Activated T-cell treated with anti-CD3 and anti-CD28 coated beads, Interleukin-2, amount 50 U/mL, for 24 hours (primary cell): Measurements from ENCODE around the gene PAQR5.

Source experiments
- DNase-seq: peaks from one replicate; pipeline ENCODE4 v3.0.0-alpha.2; 2020
- H3K27ac Mint-ChIP-seq: 2 replicates; pipeline ENCODE4 v1.8.0; 2020; ENCODE audit warnings: mild to moderate bottlenecking, mixed read lengths
- H3K27me3 Mint-ChIP-seq: 2 replicates; pipeline ENCODE4 v1.8.0; 2020; ENCODE audit warnings: mixed read lengths
- H3K36me3 Mint-ChIP-seq: 2 replicates; pipeline ENCODE4 v1.8.0; 2020; ENCODE audit warnings: low read depth, mixed read lengths
- H3K4me1 Mint-ChIP-seq: 2 replicates; pipeline ENCODE4 v1.8.0; 2020; ENCODE audit warnings: low read depth, mixed read lengths
- H3K4me3 Mint-ChIP-seq: 2 replicates; pipeline ENCODE4 v1.8.0; 2020; ENCODE audit warnings: mild to moderate bottlenecking, moderate library complexity, mixed read lengths
- H3K9me3 Mint-ChIP-seq: 2 replicates; pipeline ENCODE4 v1.8.0; 2020; ENCODE audit warnings: mixed read lengths

PAQR5 gene

GRCh38 chr15:69343133-69343532 lies 44.4 kb downstream of the PAQR5 start:
- no peak overlapping the region for H3K27ac Mint-ChIP-seq
- no peaks in the 10 kb centered on the region for H3K4me1 Mint-ChIP-seq
- no peak for DNase-seq
- no peaks in the 10 kb centered on the region for H3K27me3 Mint-ChIP-seq
- H3K36me3 Mint-ChIP-seq = no peaks in the 10 kb centered on the region
- H3K9me3 Mint-ChIP-seq = no peaks in the 10 kb centered on the region
- no peak overlapping the region for H3K4me3 Mint-ChIP-seq

DNA sequence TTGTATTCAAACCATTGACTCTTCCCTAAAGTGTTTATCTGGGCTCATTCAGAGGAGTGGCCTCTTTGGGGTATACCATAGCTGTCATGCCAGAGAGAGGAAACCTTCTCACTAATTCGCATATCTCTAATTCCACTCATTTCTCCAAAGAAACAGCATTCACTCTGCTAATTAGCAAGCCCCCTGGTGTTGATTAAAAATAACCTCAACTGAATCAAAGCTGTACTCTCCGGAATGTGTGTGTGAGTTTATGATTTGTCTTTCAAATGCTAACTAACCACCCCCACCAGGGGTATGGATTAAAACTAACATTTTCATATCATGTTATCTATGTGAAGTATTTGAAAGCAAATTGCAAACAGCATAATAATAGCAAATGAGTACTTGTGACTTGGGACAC lies 45.5 kb downstream of the PAQR5 start:
- no peaks in the 10 kb centered on the region for H3K27me3 Mint-ChIP-seq

DNA sequence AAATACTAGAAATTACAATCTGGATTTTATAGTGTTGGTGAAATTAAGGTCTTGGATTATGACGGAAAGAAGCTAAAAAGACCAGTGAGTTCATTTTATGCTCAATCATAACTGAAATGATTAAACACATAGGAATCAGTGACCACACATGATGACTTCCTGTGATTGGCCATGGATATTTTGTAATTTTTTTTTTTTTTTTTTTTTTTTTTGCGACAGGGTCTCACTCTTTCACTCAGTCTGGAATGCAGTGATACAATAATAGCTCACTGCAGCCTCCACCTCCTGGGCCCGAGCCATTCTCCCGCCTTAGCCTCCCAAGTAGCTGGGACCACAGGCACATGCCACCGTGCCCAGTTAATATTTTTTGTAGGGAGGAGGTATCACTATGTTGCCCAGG lies 47.4 kb downstream of the PAQR5 start:
- Mint-ChIP-seq H3K4me1 (no peaks in the 10 kb centered on the region), H3K27ac (no peak overlapping the region), H3K9me3 (no peaks in the 10 kb centered on the region), H3K36me3 (no peaks in the 10 kb centered on the region), H3K4me3 (no peak overlapping the region), H3K27me3 (no peaks in the 10 kb centered on the region)
- no peak for DNase-seq

More for the DNA sequence above, 45.5 kb downstream of the PAQR5 start:
- H3K27ac Mint-ChIP-seq = no peak overlapping the region
- no peak overlapping the region for H3K4me3 Mint-ChIP-seq
- H3K9me3 Mint-ChIP-seq = no peaks in the 10 kb centered on the region
- no peak for DNase-seq
- H3K4me1 Mint-ChIP-seq = no peaks in the 10 kb centered on the region
- no peaks in the 10 kb centered on the region for H3K36me3 Mint-ChIP-seq

DNA sequence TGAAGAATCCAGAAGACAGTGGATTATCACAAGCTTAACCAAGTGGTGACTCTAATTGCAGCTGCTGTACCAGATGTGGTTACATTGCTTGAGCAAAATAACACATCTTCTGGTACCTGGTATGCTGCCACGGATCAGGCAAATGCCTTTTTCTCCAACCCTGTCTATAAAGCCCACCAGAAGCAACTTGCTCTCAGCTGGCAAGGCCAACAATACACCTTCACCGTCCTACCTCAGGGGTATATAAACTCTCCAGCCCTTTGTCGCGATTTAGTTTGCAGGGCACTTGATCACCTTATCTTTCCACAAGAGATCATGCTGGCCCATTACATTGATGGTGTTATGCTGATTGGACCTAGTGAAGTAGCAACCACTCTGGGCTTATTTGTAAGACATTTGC lies 52.6 kb downstream of the PAQR5 start:
- no peak for DNase-seq
- no peak overlapping the region for H3K27ac Mint-ChIP-seq
- no peak overlapping the region for H3K4me3 Mint-ChIP-seq
- H3K9me3 Mint-ChIP-seq = no peaks in the 10 kb centered on the region
- H3K36me3 Mint-ChIP-seq = no peaks in the 10 kb centered on the region
- H3K4me1 Mint-ChIP-seq = no peaks in the 10 kb centered on the region
- H3K27me3 Mint-ChIP-seq = no peaks in the 10 kb centered on the region

GRCh38 chr15:69351884-69352283 lies 53.2 kb downstream of the PAQR5 start:
- Mint-ChIP-seq H3K27ac (no peak overlapping the region), H3K36me3 (no peaks in the 10 kb centered on the region), H3K4me1 (no peaks in the 10 kb centered on the region), H3K27me3 (peaks cover 1% of the 10 kb centered on the region), H3K9me3 (no peaks in the 10 kb centered on the region), H3K4me3 (no peak overlapping the region)
- DNase-seq = no peak

DNA sequence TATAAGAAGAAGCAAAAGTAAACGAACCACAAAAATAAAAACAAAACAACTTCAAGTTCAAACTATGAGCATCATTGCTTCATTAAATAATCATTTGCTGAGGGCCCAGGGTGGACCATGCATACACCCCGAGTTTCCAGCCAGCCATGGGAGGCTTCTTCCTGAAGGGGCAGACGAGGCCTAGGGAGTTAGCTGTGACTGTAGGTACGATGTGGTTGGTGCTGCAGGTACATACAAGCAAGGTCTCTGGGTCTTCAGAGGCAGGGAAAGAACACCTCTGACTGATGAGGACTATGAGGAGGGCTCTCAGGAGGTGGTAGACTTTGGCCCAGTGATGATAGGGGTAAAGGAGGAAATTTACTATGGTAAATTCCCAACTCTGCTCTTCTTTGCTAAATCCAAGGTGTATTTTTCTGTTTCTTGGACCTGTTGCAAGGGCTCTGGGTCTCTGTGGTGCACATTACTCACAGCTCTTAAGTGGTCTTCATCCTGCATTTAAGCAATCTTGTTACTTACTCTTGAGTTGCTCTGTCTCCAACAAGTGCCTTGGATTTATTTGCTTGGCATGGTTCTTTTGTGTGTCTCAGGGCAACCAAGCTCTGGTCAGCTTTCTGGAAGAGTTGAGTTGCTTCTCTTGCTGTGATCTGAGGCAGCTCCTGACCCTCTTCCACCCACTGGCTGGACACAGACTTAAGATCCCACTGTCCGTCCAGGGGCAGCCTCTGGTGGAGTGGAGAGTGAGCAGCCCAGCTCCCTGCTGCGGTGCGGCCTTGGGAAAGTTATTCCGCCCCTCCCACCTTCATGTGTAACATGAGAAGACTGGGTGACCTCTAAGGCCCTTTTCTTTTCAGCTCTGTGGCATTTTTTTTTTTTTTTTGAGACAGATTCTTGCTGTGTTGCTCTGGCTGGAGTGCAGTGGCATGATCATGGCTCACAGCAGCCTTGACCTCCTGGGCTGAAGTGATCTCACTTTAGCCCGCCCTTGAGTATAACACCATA lies 59.4 kb downstream of the PAQR5 start:
- Mint-ChIP-seq H3K9me3 (no peaks in the 10 kb centered on the region), H3K36me3 (no peaks in the 10 kb centered on the region), H3K27me3 (peaks cover 3% of the 10 kb centered on the region), H3K27ac (no peak overlapping the region), H3K4me1 (no peaks in the 10 kb centered on the region), H3K4me3 (no peak overlapping the region)
- DNase-seq = no peak

- H3K27ac Mint-ChIP-seq = no peak overlapping the region
- H3K27me3 Mint-ChIP-seq = peaks cover 3% of the 10 kb centered on the region
- no peaks in the 10 kb centered on the region for H3K36me3 Mint-ChIP-seq
- no peak overlapping the region for H3K4me3 Mint-ChIP-seq
- H3K4me1 Mint-ChIP-seq = no peaks in the 10 kb centered on the region
- H3K9me3 Mint-ChIP-seq = no peaks in the 10 kb centered on the region
- DNase-seq = no peak
Measured at GRCh38 chr15:69358850-69359249, 60.1 kb downstream of the PAQR5 start.

DNA sequence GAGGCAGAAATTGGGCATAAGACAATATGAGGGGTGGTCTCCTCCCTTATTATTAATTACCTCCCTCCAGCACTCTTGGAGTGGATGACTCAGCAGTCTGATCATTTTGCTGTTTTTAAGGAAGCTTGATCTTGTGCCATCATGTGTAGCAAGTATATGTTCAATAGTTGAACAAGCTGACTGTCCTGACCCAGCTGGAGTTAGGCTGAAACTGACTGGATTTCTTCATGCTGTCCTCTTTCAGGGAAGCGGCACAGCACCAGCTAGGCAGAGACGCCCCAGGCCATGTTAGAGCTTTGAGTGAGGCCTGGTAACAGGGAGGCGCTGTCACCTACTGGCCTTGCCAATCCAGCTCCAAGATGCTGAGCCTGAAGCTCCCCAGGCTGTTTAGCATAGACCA lies 61.0 kb downstream of the PAQR5 start:
- Mint-ChIP-seq H3K9me3 (no peaks in the 10 kb centered on the region), H3K36me3 (no peaks in the 10 kb centered on the region), H3K4me3 (no peak overlapping the region), H3K27me3 (peaks cover 3% of the 10 kb centered on the region), H3K27ac (no peak overlapping the region), H3K4me1 (no peaks in the 10 kb centered on the region)
- DNase-seq = no peak

GRCh38 chr15:69360642-69361041 lies 61.9 kb downstream of the PAQR5 start:
- H3K4me1 Mint-ChIP-seq = no peaks in the 10 kb centered on the region
- H3K27ac Mint-ChIP-seq = no peak overlapping the region
- H3K36me3 Mint-ChIP-seq = no peaks in the 10 kb centered on the region
- no peaks in the 10 kb centered on the region for H3K9me3 Mint-ChIP-seq
- H3K4me3 Mint-ChIP-seq = no peak overlapping the region
- DNase-seq = no peak
- peaks cover 3% of the 10 kb centered on the region for H3K27me3 Mint-ChIP-seq

DNA sequence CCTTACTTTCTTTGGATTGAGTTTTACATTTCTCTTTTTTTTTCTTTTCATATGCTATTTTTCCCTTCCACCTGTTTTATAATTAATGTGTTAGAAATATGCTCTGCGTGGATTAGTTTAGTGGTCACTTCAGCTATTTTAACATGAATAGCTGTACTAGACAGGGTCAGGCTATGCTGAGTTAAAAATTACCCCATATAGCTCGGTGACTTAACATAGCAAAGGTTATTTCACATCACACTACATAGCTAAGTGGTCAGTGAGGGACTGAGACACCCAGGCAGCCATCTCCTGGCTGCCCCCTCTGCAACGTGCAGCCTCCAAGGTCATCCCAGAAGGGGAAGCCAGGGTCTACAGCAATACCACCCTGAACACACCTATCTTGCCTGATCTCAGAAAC lies 68.5 kb downstream of the PAQR5 start:
- H3K9me3 Mint-ChIP-seq = no peaks in the 10 kb centered on the region
- DNase-seq = no peak
- H3K4me1 Mint-ChIP-seq = no peaks in the 10 kb centered on the region
- no peak overlapping the region for H3K4me3 Mint-ChIP-seq
- no peaks in the 10 kb centered on the region for H3K27me3 Mint-ChIP-seq
- no peak overlapping the region for H3K27ac Mint-ChIP-seq
- no peaks in the 10 kb centered on the region for H3K36me3 Mint-ChIP-seq

- peaks cover 2% of the 10 kb centered on the region for H3K27me3 Mint-ChIP-seq
- no peaks in the 10 kb centered on the region for H3K4me1 Mint-ChIP-seq
- no peak overlapping the region for H3K27ac Mint-ChIP-seq
- no peak overlapping the region for H3K4me3 Mint-ChIP-seq
- H3K36me3 Mint-ChIP-seq = no peaks in the 10 kb centered on the region
- no peak for DNase-seq
- no peaks in the 10 kb centered on the region for H3K9me3 Mint-ChIP-seq
Measured at GRCh38 chr15:69369631-69370030, 70.9 kb downstream of the PAQR5 start.

DNA sequence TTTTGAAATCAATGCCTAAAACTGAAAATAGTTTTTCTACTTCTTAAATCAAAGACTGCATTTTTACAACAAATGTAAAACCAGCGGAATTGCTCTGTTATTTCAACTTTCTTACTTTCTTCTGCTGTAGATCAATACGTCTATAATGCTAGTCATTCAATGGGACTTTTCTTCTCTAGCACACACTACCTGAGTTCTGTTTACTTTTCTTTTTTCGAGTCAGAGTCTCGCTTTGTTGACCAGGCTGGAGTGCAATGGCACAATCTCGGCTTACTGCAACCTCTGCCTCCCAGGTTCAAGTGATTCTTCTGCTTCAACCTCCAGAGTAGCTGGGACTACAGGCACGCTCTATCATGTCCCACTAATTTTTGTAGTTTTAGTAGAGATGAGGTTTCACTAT lies 74.7 kb downstream of the PAQR5 start:
- Mint-ChIP-seq H3K9me3 (no peaks in the 10 kb centered on the region), H3K4me3 (no peak overlapping the region), H3K27ac (no peak overlapping the region), H3K4me1 (no peaks in the 10 kb centered on the region), H3K27me3 (peaks cover 10% of the 10 kb centered on the region), H3K36me3 (no peaks in the 10 kb centered on the region)
- no peak for DNase-seq

DNA sequence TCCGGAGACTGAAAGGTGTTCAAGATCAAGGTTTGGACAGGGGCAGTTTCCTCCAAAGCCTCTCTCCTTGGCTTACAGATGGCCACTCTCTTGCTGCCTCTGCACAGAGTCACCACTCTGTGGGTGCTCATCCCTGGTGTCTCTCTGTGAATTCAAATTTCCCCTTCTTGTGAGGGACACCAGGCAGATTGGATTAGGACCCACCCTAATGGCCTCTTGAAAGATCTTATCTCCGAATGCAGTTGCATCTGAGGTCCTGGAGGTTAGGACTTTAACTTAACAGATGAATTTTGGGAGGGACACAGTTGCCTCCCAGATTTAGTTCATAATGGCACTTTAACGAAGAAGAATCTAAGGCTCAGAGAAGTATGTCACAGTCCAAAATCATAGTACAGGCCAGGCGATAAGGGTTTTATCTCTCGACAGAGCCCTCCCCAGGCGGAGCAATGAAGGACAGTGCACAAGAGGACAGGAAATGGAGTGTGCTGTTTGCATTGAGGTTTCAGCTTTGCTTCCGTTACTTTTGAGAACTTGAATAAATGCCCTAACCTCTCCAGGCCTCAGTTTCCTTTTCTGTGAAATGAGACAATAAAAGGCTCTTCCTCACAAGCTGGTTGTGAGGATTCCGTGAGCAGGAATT lies 76.6 kb downstream of the PAQR5 start:
- Mint-ChIP-seq H3K9me3 (no peaks in the 10 kb centered on the region), H3K27ac (no peak overlapping the region), H3K27me3 (peaks cover 10% of the 10 kb centered on the region), H3K36me3 (no peaks in the 10 kb centered on the region), H3K4me3 (no peak overlapping the region), H3K4me1 (no peaks in the 10 kb centered on the region)
- DNase-seq = no peak

GRCh38 chr15:69377216-69377970 lies 78.7 kb downstream of the PAQR5 start:
- peaks cover 10% of the 10 kb centered on the region for H3K27me3 Mint-ChIP-seq
- no peak overlapping the region for H3K27ac Mint-ChIP-seq
- no peaks in the 10 kb centered on the region for H3K4me1 Mint-ChIP-seq
- no peaks in the 10 kb centered on the region for H3K9me3 Mint-ChIP-seq
- no peak for DNase-seq
- no peaks in the 10 kb centered on the region for H3K36me3 Mint-ChIP-seq
- H3K4me3 Mint-ChIP-seq = no peak overlapping the region
